ENCODE results near the gene EEF1G. TPM values are rescaled to one million over a fixed set of nuclear protein-coding genes. Genes with fewer than 3 reads are reported as not detected.

The EEF1G gene
- total RNA-seq, 2 experiments from 2014 or later = 1,778 to 2,328 TPM

- no peaks in the 10 kb centered on the region for H3K9me3 ChIP-seq (ENCODE audit: low read length)
- no TSS peak for BruUV-seq (replicated peaks)
- DNase-seq (ENCODE audit: low spot score) = no peak
- no peaks in the 10 kb centered on the region for H4K20me1 ChIP-seq (ENCODE audit: insufficient read depth, low read length)
- H3K4me3 ChIP-seq (ENCODE audit: low read depth, low read length, poor library complexity, severe bottlenecking) = no peak overlapping the region
- no peak for TF ChIP-seq CTCF (conservative IDR thresholded peaks at IDR 0.05; ENCODE audit: low read length)
- no peak for TF ChIP-seq EZH2phosphoT487 (IDR thresholded peaks at IDR 0.05; ENCODE audit: borderline replicate concordance, low read depth, low read length)
- ChIA-PET POLR2A (interaction anchor here (1.8 kb wide), 1 partner anchor 13 kb away, joined by 5 read pairs; the partner anchor contains the start of gene TUT1), CTCF (ENCODE audit: unreplicated experiment) (no interaction called here)
- H3K9me2 ChIP-seq (ENCODE audit: insufficient read depth, low read length) = no peaks in the 10 kb centered on the region
- H3K27ac ChIP-seq (ENCODE audit: low read depth, low read length, poor library complexity, severe bottlenecking) = no peak overlapping the region
- peaks cover 13% of the 10 kb centered on the region for H3K4me1 ChIP-seq (ENCODE audit: insufficient read depth, low read length, poor library complexity, severe bottlenecking)
- H3K79me2 ChIP-seq (ENCODE audit: insufficient read depth, low read depth, low read length) = peaks cover 9% of the 10 kb centered on the region
- no peak overlapping the region for H2AFZ ChIP-seq (ENCODE audit: low read length)
- H3K36me3 ChIP-seq (ENCODE audit: insufficient read depth, low read length) = peaks cover 88% of the 10 kb centered on the region
- intact Hi-C loops (cut with micrococcal nuclease; ENCODE audit: unreplicated experiment) = no loop called here
- H3K4me2 ChIP-seq (ENCODE audit: low read length) = no peak overlapping the region
Measured at GRCh38 chr11:62578541-62578940, 4.8 kb upstream of the EEF1G start.

- ChIA-PET CTCF (ENCODE audit: unreplicated experiment) (no interaction called here), POLR2A (interaction anchor here (1.8 kb wide), 1 partner anchor 14 kb away, joined by 5 read pairs; the partner anchor contains the start of gene TUT1)
- TF ChIP-seq CTCF (conservative IDR thresholded peaks at IDR 0.05; ENCODE audit: low read length) (no peak), EZH2phosphoT487 (IDR thresholded peaks at IDR 0.05; ENCODE audit: borderline replicate concordance, low read depth, low read length) (no peak)
- Histone ChIP-seq H3K36me3 (ENCODE audit: insufficient read depth, low read length) (peaks cover 90% of the 10 kb centered on the region), H2AFZ (ENCODE audit: low read length) (no peak overlapping the region), H4K20me1 (ENCODE audit: insufficient read depth, low read length) (peaks cover 6% of the 10 kb centered on the region; the same call in 1 of the 2 replicates), H3K27ac (ENCODE audit: low read depth, low read length, poor library complexity, severe bottlenecking) (no peak overlapping the region), H3K4me1 (ENCODE audit: insufficient read depth, low read length, poor library complexity, severe bottlenecking) (peaks cover 20% of the 10 kb centered on the region), H3K9me2 (ENCODE audit: insufficient read depth, low read length) (no peaks in the 10 kb centered on the region), H3K4me2 (ENCODE audit: low read length) (no peak overlapping the region), H3K4me3 (ENCODE audit: low read depth, low read length, poor library complexity, severe bottlenecking) (no peak overlapping the region), H3K9me3 (ENCODE audit: low read length) (no peaks in the 10 kb centered on the region), H3K79me2 (ENCODE audit: insufficient read depth, low read depth, low read length) (peaks cover 22% of the 10 kb centered on the region)
- DNase-seq (ENCODE audit: low spot score) = no peak
- BruUV-seq (replicated peaks) = no TSS peak
- intact Hi-C loops (cut with micrococcal nuclease; ENCODE audit: unreplicated experiment) = no loop called here
Measured at GRCh38 chr11:62577046-62577714, 3.5 kb upstream of the EEF1G start.

GRCh38 chr11:62575837-62576236 lies 2.1 kb upstream of the EEF1G start:
- TF ChIP-seq CTCF (conservative IDR thresholded peaks at IDR 0.05; ENCODE audit: low read length) = no peak
- no peak for TF ChIP-seq EZH2phosphoT487 (IDR thresholded peaks at IDR 0.05; ENCODE audit: borderline replicate concordance, low read depth, low read length)
- H3K27ac ChIP-seq (ENCODE audit: low read depth, low read length, poor library complexity, severe bottlenecking) = no peak overlapping the region
- peaks cover 15% of the 10 kb centered on the region for H4K20me1 ChIP-seq (ENCODE audit: insufficient read depth, low read length)
- no peaks in the 10 kb centered on the region for H3K9me3 ChIP-seq (ENCODE audit: low read length)
- H2AFZ ChIP-seq (ENCODE audit: low read length) = no peak overlapping the region
- no peak overlapping the region for H3K4me3 ChIP-seq (ENCODE audit: low read depth, low read length, poor library complexity, severe bottlenecking)
- H3K4me2 ChIP-seq (ENCODE audit: low read length) = no peak overlapping the region; the same call in 1 of the 2 replicates
- H3K36me3 ChIP-seq (ENCODE audit: insufficient read depth, low read length) = peaks cover 90% of the 10 kb centered on the region
- ChIA-PET POLR2A (no interaction called here), CTCF (ENCODE audit: unreplicated experiment) (no interaction called here)
- H3K79me2 ChIP-seq (ENCODE audit: insufficient read depth, low read depth, low read length) = peaks cover 36% of the 10 kb centered on the region
- peaks cover 30% of the 10 kb centered on the region for H3K4me1 ChIP-seq (ENCODE audit: insufficient read depth, low read length, poor library complexity, severe bottlenecking)
- intact Hi-C loops (cut with micrococcal nuclease; ENCODE audit: unreplicated experiment) = loop anchor here (2.0 kb wide), 1 partner anchor 15 kb away; the partner anchor contains the start of gene TUT1
- DNase-seq (ENCODE audit: low spot score) = no peak
- H3K9me2 ChIP-seq (ENCODE audit: insufficient read depth, low read length) = no peaks in the 10 kb centered on the region
- no TSS peak for BruUV-seq (replicated peaks)

Data from OCI-LY7 (cell line).